IMR-90 (cell line): Measurements from ENCODE around the gene IGFBPL1. TPM values are rescaled to one million over a fixed set of nuclear protein-coding genes. Genes with fewer than 3 reads are reported as not detected.

Source experiments
- ATAC-seq: fragments of 200-7000 bp; cut with Tn5 transposase; 2 replicates; pipeline ENCODE4 v1.9.1; 2020; ENCODE audit warnings: low read depth, mild to moderate bottlenecking, moderate library complexity
- BruUV-seq: library from RNA; stranded (reverse); fragments of 400-500 nt; replicated peaks from 2 replicates; lab custom pipeline; 2021; lab: Mats Ljungman, UMichigan
- CTCF ChIA-PET: fragments of 300-600 bp; formaldehyde crosslinking; extraction: SDS; loops from one replicate; lab custom pipeline; 2021; ENCODE audit warnings: antibody characterized with exemption; lab: Yijun Ruan, JAX
- POLR2A ChIA-PET: fragments of 300-600 bp; sonication (Branson Sonifier 250); formaldehyde crosslinking; loops from one replicate; lab custom pipeline; 2022; ENCODE audit warnings: antibody characterized with exemption; ENCODE audit not compliant: unreplicated experiment; lab: Charles Lee
- DNase-seq: peaks from one replicate; pipeline ENCODE4 v3.0.0; 2013
- H2AFZ ChIP-seq: replicated peaks from 2 replicates; pipeline ENCODE3; 2013; ENCODE audit warnings: low read length, mild to moderate bottlenecking; ENCODE audit not compliant: poor library complexity
- H2AK5ac ChIP-seq: 2 replicates; pipeline ENCODE4 v1.6.1; 2013; ENCODE audit warnings: low read depth, low read length, inconsistent platforms
- H2AK9ac ChIP-seq: replicated peaks from 2 replicates; pipeline ENCODE3; 2013; ENCODE audit warnings: mild to moderate bottlenecking, low read depth, low read length, moderate library complexity; ENCODE audit not compliant: poor library complexity
- H2BK120ac ChIP-seq: 2 replicates; pipeline ENCODE4 v1.6.1; 2013; ENCODE audit warnings: low read depth, low read length, inconsistent platforms
- H2BK15ac ChIP-seq: 3 replicates; pipeline ENCODE4 v1.6.1; 2013; ENCODE audit warnings: low read depth, low read length, inconsistent platforms
- H2BK20ac ChIP-seq: 2 replicates; pipeline ENCODE4 v1.6.1; 2013; ENCODE audit warnings: low read depth, mild to moderate bottlenecking, inconsistent platforms, low read length, moderate library complexity
- H2BK5ac ChIP-seq: 2 replicates; pipeline ENCODE4 v1.6.1; 2013; ENCODE audit warnings: mild to moderate bottlenecking, low read depth, low read length, inconsistent platforms; ENCODE audit not compliant: poor library complexity, severe bottlenecking
- H3K14ac ChIP-seq: replicated peaks from 2 replicates; pipeline ENCODE4 v1.6.1; 2013; ENCODE audit warnings: low read depth, low read length, inconsistent platforms
- H3K18ac ChIP-seq: 2 replicates; pipeline ENCODE4 v1.6.1; 2013; ENCODE audit warnings: low read depth, low read length, control low read depth
- H3K23ac ChIP-seq: 2 replicates; pipeline ENCODE4 v1.6.1; 2013; ENCODE audit warnings: low read depth, low read length, inconsistent platforms
- H3K27ac ChIP-seq: 2 replicates; pipeline ENCODE4 v1.5.1; 2013; ENCODE audit warnings: mild to moderate bottlenecking, control low read depth, low read length; ENCODE audit not compliant: insufficient read depth
- H3K27me3 ChIP-seq: 2 replicates; pipeline ENCODE4 v1.6.1; 2013; ENCODE audit warnings: low read length; ENCODE audit not compliant: control insufficient read depth, insufficient read depth
- H3K36me3 ChIP-seq: 2 replicates; pipeline ENCODE4 v1.6.1; 2013; ENCODE audit warnings: low read length, mixed read lengths; ENCODE audit not compliant: control insufficient read depth, insufficient read depth
- H3K4ac ChIP-seq: 2 replicates; pipeline ENCODE4 v1.6.1; 2013; ENCODE audit warnings: low read depth, low read length, inconsistent platforms
- H3K4me1 ChIP-seq: 2 replicates; pipeline ENCODE4 v1.6.1; 2013; ENCODE audit warnings: low read length, mixed read lengths; ENCODE audit not compliant: control insufficient read depth, insufficient read depth
- H3K4me2 ChIP-seq: 2 replicates; pipeline ENCODE4 v1.6.1; 2013; ENCODE audit warnings: low read depth, mild to moderate bottlenecking, control low read depth, low read length, moderate library complexity
- H3K4me3 ChIP-seq: 2 replicates; pipeline ENCODE4 v1.5.1; 2013; ENCODE audit warnings: low read depth, mild to moderate bottlenecking, control low read depth, low read length, moderate library complexity; ENCODE audit not compliant: insufficient read depth
- H3K56ac ChIP-seq: 2 replicates; pipeline ENCODE4 v1.6.1; 2013; ENCODE audit warnings: low read length, inconsistent platforms; ENCODE audit not compliant: insufficient read depth; ENCODE audit errors: extremely low read depth
- H3K79me1 ChIP-seq, 2 experiments: 2 replicates each; pipeline ENCODE4 v1.6.1; 2013; ENCODE audit warnings: low read length in 2 of 2, inconsistent platforms in 1 of 2, low read depth in 1 of 2
- H3K9ac ChIP-seq: 2 replicates; pipeline ENCODE4 v1.6.1; 2013; ENCODE audit warnings: low read depth, low read length, control low read depth
- H3K9me1 ChIP-seq: 2 replicates; pipeline ENCODE4 v1.6.1; 2013; ENCODE audit warnings: low read length, inconsistent platforms; ENCODE audit not compliant: insufficient read depth
- H3K9me3 ChIP-seq: 2 replicates; pipeline ENCODE4 v1.6.1; 2013; ENCODE audit warnings: low read length; ENCODE audit not compliant: control insufficient read depth, insufficient read depth
- H4K20me1 ChIP-seq: 2 replicates; pipeline ENCODE4 v1.6.1; 2013; ENCODE audit warnings: low read length, inconsistent platforms; ENCODE audit not compliant: insufficient read depth
- H4K5ac ChIP-seq: 2 replicates; pipeline ENCODE4 v1.6.1; 2013; ENCODE audit warnings: mild to moderate bottlenecking, low read depth, low read length, control low read depth
- H4K8ac ChIP-seq, 2 experiments: 2 replicates each; pipeline ENCODE4 v1.6.1; 2013; ENCODE audit warnings: low read depth in 2 of 2, low read length in 2 of 2, control low read depth in 1 of 2, inconsistent platforms in 1 of 2
- H4K91ac ChIP-seq: 2 replicates; pipeline ENCODE4 v1.6.1; 2013; ENCODE audit warnings: low read depth, low read length, inconsistent platforms; ENCODE audit not compliant: insufficient read depth
- BHLHE40 ChIP-seq: fragments of 150-350 bp; IDR thresholded peaks from 2 replicates; pipeline ENCODE4 v1.6.1; 2016; ENCODE audit warnings: mild to moderate bottlenecking, low read depth, low read length
- CEBPB ChIP-seq: IDR thresholded peaks from 2 replicates; pipeline ENCODE4 v1.6.1; 2012; ENCODE audit warnings: low read depth, low read length, improper control_type of control experiment
- CHD1 ChIP-seq: IDR thresholded peaks from 2 replicates; pipeline ENCODE4 v1.6.1; 2012; ENCODE audit warnings: low read depth, low read length, improper control_type of control experiment
- CTCF ChIP-seq: conservative IDR thresholded peaks from 2 replicates; pipeline ENCODE4 v1.5.1; 2012; ENCODE audit warnings: mild to moderate bottlenecking, low read depth, low read length, improper control_type of control experiment
- ELK1 ChIP-seq: fragments of 150-350 bp; IDR thresholded peaks from 2 replicates; pipeline ENCODE4 v1.6.1; 2016; ENCODE audit warnings: low read depth, mild to moderate bottlenecking, low read length, moderate library complexity, borderline replicate concordance
- FOS ChIP-seq: fragments of 150-350 bp; IDR thresholded peaks from 2 replicates; pipeline ENCODE4 v1.6.1; 2016; ENCODE audit warnings: low read depth, low read length
- MAFK ChIP-seq: IDR thresholded peaks from 2 replicates; pipeline ENCODE4 v1.6.1; 2012; ENCODE audit warnings: low read depth, low read length, improper control_type of control experiment
- MAZ ChIP-seq: IDR thresholded peaks from 2 replicates; pipeline ENCODE4 v1.6.1; 2012; ENCODE audit warnings: low read depth, mild to moderate bottlenecking, low read length, improper control_type of control experiment, moderate library complexity, borderline replicate concordance
- MXI1 ChIP-seq: IDR thresholded peaks from 2 replicates; pipeline ENCODE4 v1.6.1; 2012; ENCODE audit warnings: low read depth, mild to moderate bottlenecking, low read length, moderate library complexity, borderline replicate concordance
- NFE2L2 ChIP-seq: fragments of 150-350 bp; IDR thresholded peaks from 2 replicates; pipeline ENCODE4 v1.6.1; 2016; ENCODE audit warnings: low read depth, mild to moderate bottlenecking, low read length
- RAD21 ChIP-seq: IDR thresholded peaks from 2 replicates; pipeline ENCODE4 v1.6.1; 2012; ENCODE audit warnings: low read length, improper control_type of control experiment
- RCOR1 ChIP-seq: IDR thresholded peaks from 2 replicates; pipeline ENCODE4 v1.6.1; 2012; ENCODE audit warnings: mild to moderate bottlenecking, low read length, improper control_type of control experiment; ENCODE audit not compliant: insufficient replicate concordance
- RFX5 ChIP-seq: IDR thresholded peaks from 2 replicates; pipeline ENCODE4 v1.8.0; 2012; ENCODE audit warnings: low read depth, mild to moderate bottlenecking, low read length, moderate library complexity
- SMC3 ChIP-seq: fragments of 150-350 bp; IDR thresholded peaks from 2 replicates; pipeline ENCODE4 v1.6.1; 2016; ENCODE audit warnings: low read depth, mild to moderate bottlenecking, antibody characterized with exemption, low read length, moderate library complexity
- USF2 ChIP-seq: fragments of 150-350 bp; IDR thresholded peaks from 2 replicates; pipeline ENCODE4 v1.6.1; 2017; ENCODE audit warnings: mild to moderate bottlenecking, antibody characterized with exemption, low read length, low read depth
- WGBS, 2 experiments: methylation state at CpG; one replicate each; pipeline versions ENCODE4 v1.1.5 to v1.1.7; 2013; ENCODE audit warnings: missing lambda C conversion rate in 2 of 2; ENCODE audit not compliant: insufficient read length in 1 of 2; ENCODE audit errors: extremely low coverage in 2 of 2; 5-methylcytosine and 5-hydroxymethylcytosine counted together
- dilution Hi-C: fragments of 300-500 bp; cut with HindIII; formaldehyde crosslinking; loops from one replicate; pipeline ENCODE4 v1.14.3; 2018; ENCODE audit warnings: low sequenced_read_pairs; ENCODE audit not compliant: unreplicated experiment
- in situ Hi-C: fragments of 300-500 bp; cut with MboI; formaldehyde crosslinking; loops from 3 replicates; pipeline ENCODE4 v1.14.3; 2019; ENCODE audit warnings: low sequenced_read_pairs, inconsistent platforms, mixed read lengths
- intact Hi-C: fragments of 100-400 bp; cut with micrococcal nuclease; formaldehyde crosslinking; loops from 2 replicates; pipeline ENCODE4 v1.10.0; 2022
- polyA plus RNA-seq, 3 experiments: library from polyadenylated mRNA; depleted of rRNA; stranded (reverse); fragments of >200 nt; gene quantifications; 2 replicates each; pipeline ENCODE4 v1.2.3, GENCODE V29; 2012; ENCODE audit warnings: low replicate concordance in 1 of 3
- total RNA-seq: library from RNA; depleted of rRNA; stranded (reverse); fragments of >200 nt; gene quantifications from 2 replicates; pipeline ENCODE4 v1.2.3, GENCODE V29; 2012

Gene IGFBPL1
- total and polyA plus RNA-seq, 2 of the 4 experiments (the other 2 are of a cell fraction): not detected

GRCh38 chr9:38374847-38375571, 49.2 kb downstream of the IGFBPL1 start:
- in situ Hi-C loops: loop anchor here (25.0 kb wide), 1 partner anchor 888 kb away; the partner anchor contains the start of gene POLR1E

More at GRCh38 chr9:38374847-38375571, 49.2 kb downstream of the IGFBPL1 start:
- 56% methylated on average over 3 of the region's 5 CpGs; no CpG with 5 or more reads in 1 of the 2 experiments for WGBS, 2 experiments
- Histone ChIP-seq H3K9ac (no peak overlapping the region), H2BK20ac (no peak overlapping the region), H3K9me3 (no peaks in the 10 kb centered on the region), H2BK120ac (no peak overlapping the region), H2AK5ac (no peak overlapping the region), H4K20me1 (no peaks in the 10 kb centered on the region), H3K79me1 (no peaks in the 10 kb centered on the region), H4K91ac (no peak overlapping the region), H3K4me1 (no peaks in the 10 kb centered on the region), H3K4me2 (no peak overlapping the region), H2AFZ (no peak overlapping the region), H3K4ac (no peak overlapping the region), H3K4me3 (no peak overlapping the region), H2BK15ac (no peak overlapping the region), H3K18ac (no peak overlapping the region), H4K8ac (no peak overlapping the region), H2BK5ac (no peak overlapping the region), H3K14ac (no peak overlapping the region), H2AK9ac (no peak overlapping the region), H3K27ac (no peak overlapping the region), H3K56ac (no peak overlapping the region), H3K27me3 (peaks cover 50% of the 10 kb centered on the region), H3K36me3 (no peaks in the 10 kb centered on the region), H3K9me1 (no peaks in the 10 kb centered on the region), H3K23ac (no peak overlapping the region), H4K5ac (no peak overlapping the region)
- no TSS peak for BruUV-seq
- dilution Hi-C loops (loop anchor here (25.0 kb wide), 1 partner anchor 463 kb away; the partner anchor contains the start of gene SLC25A51), intact Hi-C loops (no loop called here)
- DNase-seq: no peak
- no peak for ATAC-seq
- TF ChIP-seq RFX5 (no peak), BHLHE40 (no peak), FOS (no peak), USF2 (no peak), CHD1 (no peak), RAD21 (no peak), MAFK (no peak), MXI1 (no peak), SMC3 (no peak), CTCF (no peak), NFE2L2 (no peak), MAZ (no peak), ELK1 (no peak), CEBPB (no peak), RCOR1 (no peak)
- CTCF ChIA-PET: no interaction called here
- POLR2A ChIA-PET: no interaction called here
